CD4-positive, alpha-beta T cell (primary cell): ENCODE results near the gene LRPPRC. TPM values are rescaled to one million over a fixed set of nuclear protein-coding genes. Genes with fewer than 3 reads are reported as not detected.

Experiments used
- ATAC-seq: fragments of 200-7000 bp; cut with Tn5 transposase; one replicate; pipeline ENCODE4 v1.10.0; 2022; ENCODE audit warnings: mild to moderate bottlenecking; ENCODE audit not compliant: poor library complexity
- CTCF ChIA-PET: fragments of 350-600 bp; sonication (Branson Sonifier 250); formaldehyde crosslinking; loops from one replicate; lab custom pipeline; 2021; ENCODE audit warnings: antibody characterized with exemption, inconsistent platforms; lab: Charles Lee
- POLR2A ChIA-PET: fragments of 350-600 bp; sonication (Branson Sonifier 250); formaldehyde crosslinking; loops from one replicate; lab custom pipeline; 2021; ENCODE audit warnings: antibody characterized with exemption, inconsistent platforms; lab: Charles Lee
- DNase-seq, 14 experiments: peaks; one replicate each; pipeline ENCODE4 v3.0.0-alpha.2; 2013 to 2020; ENCODE audit warnings: mixed read lengths in 2 of 14
- H3K27ac ChIP-seq, 2 donors: one replicate each; pipeline versions ENCODE4 v1.5.1 to v1.7.0; 2013; ENCODE audit warnings: low read length in 2 of 2, low read depth in 1 of 2, mild to moderate bottlenecking in 1 of 2
- H3K27me3 ChIP-seq, 2 experiments: 1 replicate in 1 of 2; 2 replicates in 1 of 2; pipeline versions ENCODE4 v1.6.1 to v1.7.0; 2013; ENCODE audit warnings: low read length in 2 of 2, control low read depth in 1 of 2, mild to moderate bottlenecking in 1 of 2, moderate library complexity in 1 of 2; ENCODE audit not compliant: insufficient read depth in 2 of 2, control insufficient read depth in 1 of 2
- H3K36me3 ChIP-seq: one replicate; pipeline ENCODE4 v1.6.1; 2013; ENCODE audit warnings: low read length, control low read depth; ENCODE audit not compliant: insufficient read depth
- H3K4me1 ChIP-seq: one replicate; pipeline ENCODE4 v1.6.1; 2013; ENCODE audit warnings: low read length, control low read depth; ENCODE audit not compliant: insufficient read depth
- H3K4me3 ChIP-seq: one replicate; pipeline ENCODE4 v1.5.1; 2013; ENCODE audit warnings: mild to moderate bottlenecking, low read length, moderate library complexity
- H3K9me3 ChIP-seq, 2 experiments: 1 replicate in 1 of 2; 2 replicates in 1 of 2; pipeline versions ENCODE4 v1.6.1 to v1.7.0; 2013; ENCODE audit warnings: low read length in 2 of 2, mild to moderate bottlenecking in 2 of 2, control low read depth in 1 of 2, moderate library complexity in 1 of 2; ENCODE audit not compliant: control insufficient read depth in 1 of 2, insufficient read depth in 1 of 2
- H3K27ac Mint-ChIP-seq: one replicate; pipeline ENCODE4 v1.8.0; 2020; ENCODE audit warnings: mixed read lengths
- H3K27me3 Mint-ChIP-seq: one replicate; pipeline ENCODE4 v1.8.0; 2021; ENCODE audit warnings: mixed read lengths
- H3K36me3 Mint-ChIP-seq: one replicate; pipeline ENCODE4 v1.8.0; 2021; ENCODE audit warnings: low read depth, mixed read lengths
- H3K4me1 Mint-ChIP-seq: one replicate; pipeline ENCODE4 v1.8.0; 2021; ENCODE audit warnings: low read depth, mixed read lengths
- H3K4me3 Mint-ChIP-seq: one replicate; pipeline ENCODE4 v1.8.0; 2020; ENCODE audit warnings: mild to moderate bottlenecking, mixed read lengths
- H3K9me3 Mint-ChIP-seq: one replicate; pipeline ENCODE4 v1.8.0; 2020; ENCODE audit warnings: mixed read lengths
- intact Hi-C, 2 experiments: fragments of 100-400 bp; cut with DNase I in 1 of 2; cut with micrococcal nuclease in 1 of 2; formaldehyde crosslinking; loops; one replicate each; pipeline versions ENCODE4 v1.15.1 to v1.9.0; 2023 to 2025; cut with DNase I, micrococcal nuclease
- total RNA-seq, 174 experiments: library from RNA in 2 of 174; stranded (reverse) in 2 of 174; gene quantifications; one replicate each; pipeline ENCODE4 v1.2.3 and lab custom pipeline; 2021 to 2026
- TF ChIP-seq, protein P1 (sequence below): fragments of 200-600 bp; IDR thresholded peaks from one replicate; pipeline ENCODE4 v1.8.0; 2022; ENCODE audit warnings: antibody characterized with exemption, mild to moderate bottlenecking

The LRPPRC gene
- total RNA-seq, 2 experiments from 2014 or later: 55.2 to 55.4 TPM

DNA sequence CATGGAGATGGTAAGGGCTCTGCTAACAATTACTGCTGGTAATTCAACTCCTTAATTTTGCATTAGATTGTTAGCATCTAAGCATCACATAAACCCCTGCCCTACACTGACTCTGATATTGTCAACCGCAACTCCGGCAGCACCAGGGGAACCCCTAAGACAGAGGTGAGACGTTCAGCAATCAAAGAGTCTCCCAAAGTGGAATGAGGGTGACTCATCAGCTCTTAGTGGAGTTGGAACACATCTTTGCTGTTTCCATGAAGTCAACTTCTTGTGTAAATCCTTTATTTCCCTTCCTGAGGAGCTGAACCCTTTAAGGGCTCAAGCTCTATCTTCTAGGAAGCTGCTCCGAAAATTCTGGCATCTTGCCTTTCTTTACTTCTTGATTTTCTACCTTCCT, 104.9 kb downstream of the LRPPRC start:
- no peak overlapping the region for H3K27ac ChIP-seq
- H3K27me3 Mint-ChIP-seq: no peaks in the 10 kb centered on the region
- ATAC-seq (no peak), DNase-seq (no peak)
- H3K4me1 ChIP-seq: no peaks in the 10 kb centered on the region
- no peaks in the 10 kb centered on the region for H3K27me3 ChIP-seq
- peaks cover 74% of the 10 kb centered on the region for H3K36me3 ChIP-seq
- H3K4me3 ChIP-seq: no peak overlapping the region
- no peak overlapping the region for H3K27ac Mint-ChIP-seq
- ChIA-PET POLR2A (no interaction called here), CTCF (no interaction called here)
- peaks cover 90% of the 10 kb centered on the region for H3K36me3 Mint-ChIP-seq
- TF ChIP-seq, protein P1, sequence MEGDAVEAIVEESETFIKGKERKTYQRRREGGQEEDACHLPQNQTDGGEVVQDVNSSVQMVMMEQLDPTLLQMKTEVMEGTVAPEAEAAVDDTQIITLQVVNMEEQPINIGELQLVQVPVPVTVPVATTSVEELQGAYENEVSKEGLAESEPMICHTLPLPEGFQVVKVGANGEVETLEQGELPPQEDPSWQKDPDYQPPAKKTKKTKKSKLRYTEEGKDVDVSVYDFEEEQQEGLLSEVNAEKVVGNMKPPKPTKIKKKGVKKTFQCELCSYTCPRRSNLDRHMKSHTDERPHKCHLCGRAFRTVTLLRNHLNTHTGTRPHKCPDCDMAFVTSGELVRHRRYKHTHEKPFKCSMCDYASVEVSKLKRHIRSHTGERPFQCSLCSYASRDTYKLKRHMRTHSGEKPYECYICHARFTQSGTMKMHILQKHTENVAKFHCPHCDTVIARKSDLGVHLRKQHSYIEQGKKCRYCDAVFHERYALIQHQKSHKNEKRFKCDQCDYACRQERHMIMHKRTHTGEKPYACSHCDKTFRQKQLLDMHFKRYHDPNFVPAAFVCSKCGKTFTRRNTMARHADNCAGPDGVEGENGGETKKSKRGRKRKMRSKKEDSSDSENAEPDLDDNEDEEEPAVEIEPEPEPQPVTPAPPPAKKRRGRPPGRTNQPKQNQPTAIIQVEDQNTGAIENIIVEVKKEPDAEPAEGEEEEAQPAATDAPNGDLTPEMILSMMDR: no peak
- no peak overlapping the region for H3K4me3 Mint-ChIP-seq
- no peaks in the 10 kb centered on the region for H3K9me3 Mint-ChIP-seq
- no peaks in the 10 kb centered on the region for H3K9me3 ChIP-seq
- intact Hi-C loops: no loop called here
- no peaks in the 10 kb centered on the region for H3K4me1 Mint-ChIP-seq

DNA sequence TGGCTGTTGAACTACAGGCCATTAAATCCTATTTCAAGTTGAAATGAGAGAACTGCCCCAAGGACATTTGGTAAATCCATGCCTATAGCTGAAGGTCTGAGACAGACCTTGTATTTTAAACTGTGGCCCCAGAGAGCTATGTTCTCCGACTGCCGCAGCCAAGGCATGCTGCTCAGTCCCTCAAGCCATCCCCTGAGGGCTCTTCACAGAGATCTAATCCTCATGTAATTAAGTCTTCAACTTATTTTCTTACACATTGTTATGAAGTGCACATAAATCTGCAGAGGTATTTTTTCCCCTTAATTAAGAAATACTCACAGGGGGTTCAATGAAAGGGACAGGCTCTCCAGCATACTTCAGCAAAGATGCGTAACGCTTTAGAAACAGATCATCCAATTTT, 106.4 kb downstream of the LRPPRC start:
- no peak for ATAC-seq
- no peak overlapping the region for H3K27ac ChIP-seq
- no peak for DNase-seq
- Mint-ChIP-seq H3K9me3 (no peaks in the 10 kb centered on the region), H3K36me3 (peaks cover 78% of the 10 kb centered on the region), H3K27ac (no peak overlapping the region), H3K4me3 (no peak overlapping the region), H3K27me3 (no peaks in the 10 kb centered on the region), H3K4me1 (no peaks in the 10 kb centered on the region)
- TF ChIP-seq, protein P1: no peak
- intact Hi-C loops: no loop called here
- H3K36me3 ChIP-seq: peaks cover 62% of the 10 kb centered on the region
- ChIA-PET POLR2A (no interaction called here), CTCF (interaction anchor here (2.4 kb wide), 1 partner anchor 11 kb away, joined by 7 read pairs; no protein-coding TSS in a partner anchor)
- H3K4me3 ChIP-seq: no peak overlapping the region
- H3K4me1 ChIP-seq: no peaks in the 10 kb centered on the region
- no peaks in the 10 kb centered on the region for H3K27me3 ChIP-seq
- no peaks in the 10 kb centered on the region for H3K9me3 ChIP-seq

DNA sequence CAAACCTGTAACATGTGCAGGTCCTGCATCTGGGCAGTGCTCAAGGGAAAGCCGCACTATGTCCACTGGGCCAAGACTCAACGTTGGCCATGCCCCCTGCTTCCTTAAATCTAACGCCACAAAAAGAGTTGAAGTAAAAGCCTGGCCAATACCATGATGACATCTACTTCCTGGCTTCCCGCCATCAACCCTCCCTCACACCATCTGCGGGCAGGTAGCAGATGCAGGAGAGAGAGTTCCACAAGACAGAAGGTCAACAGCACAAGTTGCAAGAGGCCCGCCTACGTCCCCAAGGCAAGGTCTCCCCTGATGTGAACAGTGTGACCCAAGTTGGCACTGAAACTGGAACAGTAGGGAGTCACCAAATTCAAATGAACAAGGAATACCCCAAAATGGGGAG, 108.6 kb downstream of the LRPPRC start:
- no peaks in the 10 kb centered on the region for H3K27me3 Mint-ChIP-seq
- TF ChIP-seq, protein P1: no peak
- no peaks in the 10 kb centered on the region for H3K4me1 Mint-ChIP-seq
- Histone ChIP-seq H3K36me3 (peaks cover 43% of the 10 kb centered on the region), H3K4me1 (no peaks in the 10 kb centered on the region), H3K27ac (no peak overlapping the region), H3K4me3 (no peak overlapping the region), H3K27me3 (no peaks in the 10 kb centered on the region), H3K9me3 (no peaks in the 10 kb centered on the region)
- no peaks in the 10 kb centered on the region for H3K9me3 Mint-ChIP-seq
- ATAC-seq (no peak), DNase-seq (no peak)
- ChIA-PET CTCF (no interaction called here), POLR2A (no interaction called here)
- H3K4me3 Mint-ChIP-seq: no peak overlapping the region
- H3K27ac Mint-ChIP-seq: no peak overlapping the region
- peaks cover 58% of the 10 kb centered on the region for H3K36me3 Mint-ChIP-seq
- intact Hi-C loops: no loop called here
